GM23338 (cell line): ENCODE results near the gene MAT2A. TPM values are rescaled to one million over a fixed set of nuclear protein-coding genes. Genes with fewer than 3 reads are reported as not detected.

Experiments used
- EZH2 ChIP-seq: fragments of 200-600 bp; sonication (generic); IDR thresholded peaks from one replicate; pipeline ENCODE4 v1.8.0; 2017; ENCODE audit warnings: antibody characterized with exemption, mild to moderate bottlenecking, low read depth; ENCODE audit not compliant: unreplicated experiment
- EZH2phosphoT487 ChIP-seq: fragments of 200-600 bp; sonication (generic); IDR thresholded peaks from one replicate; pipeline ENCODE4 v1.8.1; 2018; ENCODE audit warnings: antibody characterized with exemption; ENCODE audit not compliant: unreplicated experiment
- ZNF114 ChIP-seq: fragments of 250-450 bp; sonication (Bioruptor Pico); IDR thresholded peaks from 2 replicates; pipeline ENCODE4 v1.5.0; 2020; ENCODE audit warnings: mild to moderate bottlenecking, moderate library complexity
- polyA plus RNA-seq: library from polyadenylated mRNA; unstranded; fragments of >200 nt; fragmentation: Nextera tagmentation; extraction: Ambion mirVana; gene quantifications from 2 replicates; pipeline ENCODE4 v1.2.1, GENCODE V29; 2016
- total RNA-seq: library from RNA; depleted of rRNA; stranded (reverse); fragments of >200 nt; shearing (Covaris generic); gene quantifications from 2 replicates; pipeline ENCODE4 v1.2.3, GENCODE V29; 2014
- TF ChIP-seq, protein P1 (sequence below): fragments of 250-450 bp; sonication (Bioruptor Pico); IDR thresholded peaks from 2 replicates; pipeline ENCODE4 v1.5.0; 2020; ENCODE audit warnings: mild to moderate bottlenecking, moderate library complexity
- TF ChIP-seq, protein P2 (sequence below), 2 experiments: fragments of 200-600 bp in 1 of 2; sonication (generic) in 1 of 2; conservative IDR thresholded peaks; 2 replicates each; pipeline versions ENCODE4 v1.5.1 to v1.6.1; 2016 to 2017; ENCODE audit warnings: antibody characterized with exemption in 2 of 2, low read depth in 2 of 2, mild to moderate bottlenecking in 2 of 2, moderate library complexity in 1 of 2
- TF ChIP-seq, protein P3 (sequence below): IDR thresholded peaks from 2 replicates; pipeline ENCODE4 v1.6.1; 2016; ENCODE audit warnings: antibody characterized with exemption

Gene MAT2A
- total and polyA plus RNA-seq, 2 experiments from 2014 or later = 105 to 232 TPM

DNA sequence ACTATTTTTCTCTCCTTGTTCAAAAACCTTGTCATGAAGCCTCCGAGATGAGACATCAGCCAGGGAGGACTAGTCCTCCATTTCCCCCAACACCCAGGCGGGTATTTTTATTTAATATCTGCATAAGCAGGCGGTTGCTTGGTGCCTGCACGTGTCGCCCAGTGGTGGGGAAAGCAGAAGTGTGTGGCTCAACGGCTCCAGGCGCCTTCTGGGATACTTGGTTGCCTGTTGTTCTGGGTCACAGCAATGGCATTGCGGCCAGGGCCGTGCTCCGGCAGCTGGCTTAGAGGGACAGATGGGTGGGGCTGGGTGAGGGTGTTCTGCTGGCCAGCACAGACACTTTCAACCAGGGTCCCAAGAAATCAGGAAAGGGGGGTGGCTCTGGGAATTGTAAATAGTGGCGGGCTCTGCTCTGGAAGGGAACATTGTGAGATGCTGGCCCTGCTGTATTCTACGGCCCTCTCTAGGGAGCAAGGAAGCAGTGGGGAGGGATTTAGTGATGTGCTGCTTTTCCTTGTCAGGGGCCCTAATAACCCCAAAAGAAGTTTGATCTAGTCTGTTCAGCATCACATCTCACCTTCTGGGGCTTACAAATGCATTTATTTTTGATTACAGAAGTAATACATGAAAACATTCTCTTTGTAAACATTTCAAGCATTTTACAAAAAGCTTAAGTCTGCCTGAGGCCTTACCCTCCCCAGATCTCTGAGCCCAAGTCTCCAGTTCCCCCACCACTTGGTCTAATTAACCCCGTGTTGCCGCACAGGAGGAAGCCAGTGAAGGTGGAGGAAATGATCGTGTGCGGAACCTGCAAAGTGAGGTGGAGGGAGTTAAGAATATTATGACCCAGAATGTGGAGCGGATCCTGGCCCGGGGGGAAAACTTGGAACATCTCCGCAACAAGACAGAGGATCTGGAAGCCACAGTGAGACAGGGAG lies 39.5 kb downstream of the MAT2A start (continued):
- TF ChIP-seq, protein P1, sequence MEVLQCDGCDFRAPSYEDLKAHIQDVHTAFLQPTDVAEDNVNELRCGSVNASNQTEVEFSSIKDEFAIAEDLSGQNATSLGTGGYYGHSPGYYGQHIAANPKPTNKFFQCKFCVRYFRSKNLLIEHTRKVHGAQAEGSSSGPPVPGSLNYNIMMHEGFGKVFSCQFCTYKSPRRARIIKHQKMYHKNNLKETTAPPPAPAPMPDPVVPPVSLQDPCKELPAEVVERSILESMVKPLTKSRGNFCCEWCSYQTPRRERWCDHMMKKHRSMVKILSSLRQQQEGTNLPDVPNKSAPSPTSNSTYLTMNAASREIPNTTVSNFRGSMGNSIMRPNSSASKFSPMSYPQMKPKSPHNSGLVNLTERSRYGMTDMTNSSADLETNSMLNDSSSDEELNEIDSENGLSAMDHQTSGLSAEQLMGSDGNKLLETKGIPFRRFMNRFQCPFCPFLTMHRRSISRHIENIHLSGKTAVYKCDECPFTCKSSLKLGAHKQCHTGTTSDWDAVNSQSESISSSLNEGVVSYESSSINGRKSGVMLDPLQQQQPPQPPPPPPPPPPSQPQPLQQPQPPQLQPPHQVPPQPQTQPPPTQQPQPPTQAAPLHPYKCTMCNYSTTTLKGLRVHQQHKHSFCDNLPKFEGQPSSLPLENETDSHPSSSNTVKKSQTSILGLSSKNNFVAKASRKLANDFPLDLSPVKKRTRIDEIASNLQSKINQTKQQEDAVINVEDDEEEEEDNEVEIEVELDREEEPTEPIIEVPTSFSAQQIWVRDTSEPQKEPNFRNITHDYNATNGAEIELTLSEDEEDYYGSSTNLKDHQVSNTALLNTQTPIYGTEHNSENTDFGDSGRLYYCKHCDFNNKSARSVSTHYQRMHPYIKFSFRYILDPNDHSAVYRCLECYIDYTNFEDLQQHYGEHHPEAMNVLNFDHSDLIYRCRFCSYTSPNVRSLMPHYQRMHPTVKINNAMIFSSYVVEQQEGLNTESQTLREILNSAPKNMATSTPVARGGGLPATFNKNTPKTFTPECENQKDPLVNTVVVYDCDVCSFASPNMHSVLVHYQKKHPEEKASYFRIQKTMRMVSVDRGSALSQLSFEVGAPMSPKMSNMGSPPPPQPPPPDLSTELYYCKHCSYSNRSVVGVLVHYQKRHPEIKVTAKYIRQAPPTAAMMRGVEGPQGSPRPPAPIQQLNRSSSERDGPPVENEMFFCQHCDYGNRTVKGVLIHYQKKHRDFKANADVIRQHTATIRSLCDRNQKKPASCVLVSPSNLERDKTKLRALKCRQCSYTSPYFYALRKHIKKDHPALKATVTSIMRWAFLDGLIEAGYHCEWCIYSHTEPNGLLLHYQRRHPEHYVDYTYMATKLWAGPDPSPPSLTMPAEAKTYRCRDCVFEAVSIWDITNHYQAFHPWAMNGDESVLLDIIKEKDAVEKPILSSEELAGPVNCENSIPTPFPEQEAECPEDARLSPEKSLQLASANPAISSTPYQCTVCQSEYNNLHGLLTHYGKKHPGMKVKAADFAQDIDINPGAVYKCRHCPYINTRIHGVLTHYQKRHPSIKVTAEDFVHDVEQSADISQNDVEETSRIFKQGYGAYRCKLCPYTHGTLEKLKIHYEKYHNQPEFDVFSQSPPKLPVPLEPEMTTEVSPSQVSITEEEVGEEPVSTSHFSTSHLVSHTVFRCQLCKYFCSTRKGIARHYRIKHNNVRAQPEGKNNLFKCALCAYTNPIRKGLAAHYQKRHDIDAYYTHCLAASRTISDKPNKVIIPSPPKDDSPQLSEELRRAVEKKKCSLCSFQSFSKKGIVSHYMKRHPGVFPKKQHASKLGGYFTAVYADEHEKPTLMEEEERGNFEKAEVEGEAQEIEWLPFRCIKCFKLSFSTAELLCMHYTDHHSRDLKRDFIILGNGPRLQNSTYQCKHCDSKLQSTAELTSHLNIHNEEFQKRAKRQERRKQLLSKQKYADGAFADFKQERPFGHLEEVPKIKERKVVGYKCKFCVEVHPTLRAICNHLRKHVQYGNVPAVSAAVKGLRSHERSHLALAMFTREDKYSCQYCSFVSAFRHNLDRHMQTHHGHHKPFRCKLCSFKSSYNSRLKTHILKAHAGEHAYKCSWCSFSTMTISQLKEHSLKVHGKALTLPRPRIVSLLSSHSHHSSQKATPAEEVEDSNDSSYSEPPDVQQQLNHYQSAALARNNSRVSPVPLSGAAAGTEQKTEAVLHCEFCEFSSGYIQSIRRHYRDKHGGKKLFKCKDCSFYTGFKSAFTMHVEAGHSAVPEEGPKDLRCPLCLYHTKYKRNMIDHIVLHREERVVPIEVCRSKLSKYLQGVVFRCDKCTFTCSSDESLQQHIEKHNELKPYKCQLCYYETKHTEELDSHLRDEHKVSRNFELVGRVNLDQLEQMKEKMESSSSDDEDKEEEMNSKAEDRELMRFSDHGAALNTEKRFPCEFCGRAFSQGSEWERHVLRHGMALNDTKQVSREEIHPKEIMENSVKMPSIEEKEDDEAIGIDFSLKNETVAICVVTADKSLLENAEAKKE (CRISPR knock-in tag) = no peak
- TF ChIP-seq EZH2phosphoT487 (no peak), ZNF114 (CRISPR knock-in tag) (no peak), EZH2 (no peak)
- TF ChIP-seq, protein P2, sequence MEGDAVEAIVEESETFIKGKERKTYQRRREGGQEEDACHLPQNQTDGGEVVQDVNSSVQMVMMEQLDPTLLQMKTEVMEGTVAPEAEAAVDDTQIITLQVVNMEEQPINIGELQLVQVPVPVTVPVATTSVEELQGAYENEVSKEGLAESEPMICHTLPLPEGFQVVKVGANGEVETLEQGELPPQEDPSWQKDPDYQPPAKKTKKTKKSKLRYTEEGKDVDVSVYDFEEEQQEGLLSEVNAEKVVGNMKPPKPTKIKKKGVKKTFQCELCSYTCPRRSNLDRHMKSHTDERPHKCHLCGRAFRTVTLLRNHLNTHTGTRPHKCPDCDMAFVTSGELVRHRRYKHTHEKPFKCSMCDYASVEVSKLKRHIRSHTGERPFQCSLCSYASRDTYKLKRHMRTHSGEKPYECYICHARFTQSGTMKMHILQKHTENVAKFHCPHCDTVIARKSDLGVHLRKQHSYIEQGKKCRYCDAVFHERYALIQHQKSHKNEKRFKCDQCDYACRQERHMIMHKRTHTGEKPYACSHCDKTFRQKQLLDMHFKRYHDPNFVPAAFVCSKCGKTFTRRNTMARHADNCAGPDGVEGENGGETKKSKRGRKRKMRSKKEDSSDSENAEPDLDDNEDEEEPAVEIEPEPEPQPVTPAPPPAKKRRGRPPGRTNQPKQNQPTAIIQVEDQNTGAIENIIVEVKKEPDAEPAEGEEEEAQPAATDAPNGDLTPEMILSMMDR (conservative IDR thresholded peaks at IDR 0.05; ENCODE audit: low read depth in 2 of 2) = no peak
- TF ChIP-seq, protein P3, sequence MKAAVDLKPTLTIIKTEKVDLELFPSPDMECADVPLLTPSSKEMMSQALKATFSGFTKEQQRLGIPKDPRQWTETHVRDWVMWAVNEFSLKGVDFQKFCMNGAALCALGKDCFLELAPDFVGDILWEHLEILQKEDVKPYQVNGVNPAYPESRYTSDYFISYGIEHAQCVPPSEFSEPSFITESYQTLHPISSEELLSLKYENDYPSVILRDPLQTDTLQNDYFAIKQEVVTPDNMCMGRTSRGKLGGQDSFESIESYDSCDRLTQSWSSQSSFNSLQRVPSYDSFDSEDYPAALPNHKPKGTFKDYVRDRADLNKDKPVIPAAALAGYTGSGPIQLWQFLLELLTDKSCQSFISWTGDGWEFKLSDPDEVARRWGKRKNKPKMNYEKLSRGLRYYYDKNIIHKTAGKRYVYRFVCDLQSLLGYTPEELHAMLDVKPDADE = no peak
